AG04450 (cell line): ENCODE results near the gene EPS8L3. TPM values are rescaled to one million over a fixed set of nuclear protein-coding genes. Genes with fewer than 3 reads are reported as not detected.

Experiments used
- CTCF ChIA-PET: fragments of 300-600, 350-600 bp; formaldehyde crosslinking; extraction: SDS; loops from one replicate; lab custom pipeline; 2022; ENCODE audit warnings: antibody characterized with exemption, inconsistent platforms; lab: Charles Lee
- POLR2A ChIA-PET: fragments of 350-600 bp; formaldehyde crosslinking; extraction: SDS; loops from one replicate; lab custom pipeline; 2021; ENCODE audit warnings: antibody characterized with exemption, inconsistent platforms; lab: Yijun Ruan, JAX
- DNase-seq: peaks from one replicate; pipeline ENCODE4 v3.0.0-alpha.2; 2011; ENCODE audit warnings: low read depth, low spot score
- H3K27ac ChIP-seq: one replicate; pipeline ENCODE4 v1.5.1; 2012; ENCODE audit warnings: low read depth, low read length, control low read depth
- H3K27me3 ChIP-seq: one replicate; pipeline ENCODE4 v1.6.0; 2012; ENCODE audit warnings: low read length; ENCODE audit not compliant: control insufficient read depth, insufficient read depth
- H3K4me3 ChIP-seq: 2 replicates; pipeline ENCODE4 v1.5.1; 2011; ENCODE audit warnings: mild to moderate bottlenecking, low read depth, low read length, control low read depth
- H3K9me3 ChIP-seq: 2 replicates; pipeline ENCODE4 v1.5.1; 2012; ENCODE audit warnings: low read length; ENCODE audit not compliant: control insufficient read depth, insufficient read depth
- polyA plus RNA-seq: library from polyadenylated mRNA; depleted of rRNA; stranded (reverse); fragments of >200 nt; gene quantifications from 2 replicates; pipeline ENCODE4 v1.2.3, GENCODE V29; 2011
- TF ChIP-seq, protein P1 (sequence below): IDR thresholded peaks from 2 replicates; pipeline ENCODE4 v1.5.1; 2011; ENCODE audit warnings: low read depth, low read length, control low read depth, inconsistent platforms

Gene EPS8L3
- polyA plus RNA-seq, 1 experiment, result not detected

DNA sequence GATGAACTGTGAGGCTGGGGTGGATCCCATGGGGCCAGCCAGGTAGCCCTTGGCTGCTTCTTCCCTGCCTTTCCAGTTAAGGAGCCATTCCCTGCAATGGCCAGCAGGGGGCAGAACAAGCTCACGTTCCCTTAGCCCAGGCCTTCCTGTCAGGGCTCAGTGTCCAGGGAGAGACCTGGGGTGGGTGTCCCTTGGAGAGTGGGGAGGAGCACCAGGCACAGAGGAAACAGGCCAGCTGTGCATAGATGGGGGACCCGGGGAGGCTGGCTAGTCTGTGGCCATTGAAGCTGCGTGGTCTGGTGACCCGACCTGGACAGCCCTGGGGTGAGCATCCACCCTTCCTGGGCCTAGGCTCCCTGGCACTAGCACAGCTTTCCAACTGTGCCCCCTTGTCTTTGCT, 13.2 kb upstream of the EPS8L3 start:
- no peaks in the 10 kb centered on the region for H3K27me3 ChIP-seq
- H3K4me3 ChIP-seq, result no peak overlapping the region
- TF ChIP-seq, protein P1, sequence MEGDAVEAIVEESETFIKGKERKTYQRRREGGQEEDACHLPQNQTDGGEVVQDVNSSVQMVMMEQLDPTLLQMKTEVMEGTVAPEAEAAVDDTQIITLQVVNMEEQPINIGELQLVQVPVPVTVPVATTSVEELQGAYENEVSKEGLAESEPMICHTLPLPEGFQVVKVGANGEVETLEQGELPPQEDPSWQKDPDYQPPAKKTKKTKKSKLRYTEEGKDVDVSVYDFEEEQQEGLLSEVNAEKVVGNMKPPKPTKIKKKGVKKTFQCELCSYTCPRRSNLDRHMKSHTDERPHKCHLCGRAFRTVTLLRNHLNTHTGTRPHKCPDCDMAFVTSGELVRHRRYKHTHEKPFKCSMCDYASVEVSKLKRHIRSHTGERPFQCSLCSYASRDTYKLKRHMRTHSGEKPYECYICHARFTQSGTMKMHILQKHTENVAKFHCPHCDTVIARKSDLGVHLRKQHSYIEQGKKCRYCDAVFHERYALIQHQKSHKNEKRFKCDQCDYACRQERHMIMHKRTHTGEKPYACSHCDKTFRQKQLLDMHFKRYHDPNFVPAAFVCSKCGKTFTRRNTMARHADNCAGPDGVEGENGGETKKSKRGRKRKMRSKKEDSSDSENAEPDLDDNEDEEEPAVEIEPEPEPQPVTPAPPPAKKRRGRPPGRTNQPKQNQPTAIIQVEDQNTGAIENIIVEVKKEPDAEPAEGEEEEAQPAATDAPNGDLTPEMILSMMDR, result peak; percentile 95
- peak; percentile 54 for DNase-seq
- POLR2A ChIA-PET, result interaction anchor here (1.0 to 1.4 kb wide), 3 partner anchors 203 to 208 kb away, joined by 3 to 9 read pairs (median 4); partner anchors contain the start of gene AHCYL1
- CTCF ChIA-PET, result interaction anchor here (0.7 to 21.6 kb wide), 41 partner anchors 8 to 340 kb away, joined by 3 to 535 read pairs (median 4); partner anchors contain the start of genes AHCYL1 and STRIP1
- peaks cover 5% of the 10 kb centered on the region; the same call in 1 of the 2 replicates for H3K9me3 ChIP-seq
- no peak overlapping the region for H3K27ac ChIP-seq

DNA sequence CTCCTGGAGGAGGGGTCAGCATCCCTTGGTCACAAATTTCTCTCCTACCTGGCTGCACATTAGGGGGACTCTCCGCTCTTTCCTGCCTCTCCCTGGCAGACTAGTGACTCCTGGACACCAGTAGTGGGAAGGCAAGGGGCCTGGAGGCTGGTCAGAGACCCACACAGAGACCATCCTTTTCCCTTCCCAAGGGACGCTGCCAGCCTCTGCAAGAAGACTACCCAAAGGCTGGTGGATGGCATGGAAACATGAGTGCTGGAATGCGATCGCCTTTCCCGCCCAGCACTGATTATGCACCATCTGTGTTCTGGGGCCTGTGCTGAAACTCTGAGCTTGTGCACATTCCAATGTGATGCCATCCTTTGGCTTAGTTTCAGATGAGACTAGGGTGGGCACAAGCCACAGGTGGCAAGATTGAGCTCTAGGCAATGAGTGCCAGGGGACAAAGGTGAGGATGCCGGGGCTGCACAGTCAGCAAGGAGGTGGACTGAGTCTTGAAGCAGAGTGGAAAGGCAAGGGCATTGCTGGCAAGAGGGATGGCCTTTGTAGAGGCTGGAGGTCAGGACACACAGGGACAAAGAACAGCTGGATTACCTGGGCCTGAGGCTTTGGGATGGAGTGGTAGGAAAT, 12.6 kb upstream of the EPS8L3 start:
- no peak for DNase-seq
- H3K27ac ChIP-seq, result no peak overlapping the region
- ChIA-PET POLR2A (interaction anchor here (1.0 to 3.1 kb wide), 4 partner anchors 203 to 209 kb away, joined by 3 to 20 read pairs (median 6); partner anchors contain the start of gene AHCYL1), CTCF (interaction anchor here (0.7 to 21.6 kb wide), 33 partner anchors 8 to 340 kb away, joined by 3 to 535 read pairs (median 4); partner anchors contain the start of genes AHCYL1 and GNAI3)
- H3K9me3 ChIP-seq, result peaks cover 5% of the 10 kb centered on the region; the same call in 1 of the 2 replicates
- TF ChIP-seq, protein P1, result no peak
- H3K27me3 ChIP-seq, result no peaks in the 10 kb centered on the region
- no peak overlapping the region for H3K4me3 ChIP-seq

DNA sequence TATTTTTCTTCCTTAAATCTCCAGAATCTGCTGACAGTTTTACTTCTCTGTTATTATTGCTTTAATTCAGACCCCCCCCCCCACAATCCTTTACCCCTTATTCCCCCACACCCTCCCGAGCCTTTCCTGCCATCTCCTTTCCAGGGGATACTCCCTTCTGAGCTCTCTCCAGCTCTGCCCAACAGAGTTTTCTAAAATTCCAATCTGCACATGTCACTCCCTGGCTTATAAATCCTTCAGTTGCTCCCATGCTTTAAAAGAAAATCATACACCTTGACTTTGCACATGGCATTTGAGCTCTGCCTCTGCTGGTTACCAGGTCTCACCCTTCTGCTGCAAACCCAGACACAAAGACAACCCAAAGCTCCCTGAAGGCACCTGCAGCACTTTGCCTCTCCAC, 11.7 kb upstream of the EPS8L3 start:
- Histone ChIP-seq H3K4me3 (no peak overlapping the region), H3K27me3 (no peaks in the 10 kb centered on the region), H3K27ac (no peak overlapping the region), H3K9me3 (peaks cover 4% of the 10 kb centered on the region)
- TF ChIP-seq, protein P1, result no peak
- CTCF ChIA-PET, result interaction anchor here (0.6 to 21.6 kb wide), 16 partner anchors 9 to 233 kb away, joined by 3 to 535 read pairs (median 14); partner anchors contain the start of genes AHCYL1 and GNAI3
- DNase-seq, result no peak
- POLR2A ChIA-PET, result interaction anchor here (0.6 to 3.1 kb wide), 3 partner anchors 10 to 227 kb away, joined by 3 to 20 read pairs (median 9); partner anchors contain the start of genes AHCYL1 and GNAI3

DNA sequence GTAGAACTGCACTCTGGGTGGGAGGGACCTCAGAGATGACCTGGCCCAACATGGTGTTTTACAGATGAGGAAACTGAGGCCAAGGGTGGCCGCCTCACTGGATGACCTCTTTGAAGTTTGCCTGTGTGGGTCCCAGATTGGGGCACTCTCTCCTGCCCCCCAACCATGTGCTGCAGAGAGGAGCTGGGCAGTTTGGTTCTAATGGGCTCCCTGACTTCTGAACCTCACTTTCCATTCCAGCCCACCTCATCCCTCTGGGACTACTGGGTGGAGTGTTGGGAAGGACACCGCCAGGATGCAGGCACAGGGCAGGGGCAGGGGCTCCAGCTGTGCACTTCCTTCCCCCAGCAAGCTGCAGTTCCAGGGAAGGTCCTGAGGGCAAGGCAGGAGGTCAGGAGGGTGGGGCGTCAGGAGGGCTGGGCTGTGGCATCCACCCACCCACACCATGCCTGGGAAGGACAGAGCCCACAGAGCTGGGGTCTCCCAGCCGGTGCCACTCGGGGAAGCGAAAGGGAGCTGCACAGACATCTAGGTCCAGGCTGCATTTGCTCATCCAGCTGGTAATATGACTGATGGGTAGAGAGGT, 10.3 kb upstream of the EPS8L3 start:
- no peaks in the 10 kb centered on the region for H3K27me3 ChIP-seq
- DNase-seq, result no peak
- TF ChIP-seq, protein P1, result no peak
- H3K9me3 ChIP-seq, result no peaks in the 10 kb centered on the region; the same call in 1 of the 2 replicates
- no peak overlapping the region for H3K4me3 ChIP-seq
- ChIA-PET CTCF (interaction anchor here (0.6 to 21.6 kb wide), 31 partner anchors 7 to 280 kb away, joined by 3 to 535 read pairs (median 4); partner anchors contain the start of genes AHCYL1, AMPD2, CYB561D1 and EPS8L3), POLR2A (interaction anchor here (1.1 to 3.1 kb wide), 4 partner anchors 131 to 228 kb away, joined by 3 to 20 read pairs (median 6); partner anchors contain the start of genes AHCYL1 and GNAI3)
- no peak overlapping the region for H3K27ac ChIP-seq
